CD4-positive, alpha-beta T cell treated with Interleukin-2 at 100 ng/mL for 4 hours (primary cell): Measurements from ENCODE around the gene MARCHF11.

Source experiments
- DNase-seq: peaks from one replicate; pipeline ENCODE4 v3.0.0-alpha.2; 2020; ENCODE audit warnings: low spot score

MARCHF11 gene

GRCh38 chr5:16057277-16057676 is 122.3 kb downstream of the MARCHF11 start:
- DNase-seq = no peak

- DNase-seq = no peak
Measured at GRCh38 chr5:16051246-16051755, 128.3 kb downstream of the MARCHF11 start.

- no peak for DNase-seq
Measured at GRCh38 chr5:16050414-16050813, 129.2 kb downstream of the MARCHF11 start.

GRCh38 chr5:16049761-16050160 is 129.8 kb downstream of the MARCHF11 start:
- no peak for DNase-seq

GRCh38 chr5:16048132-16048531 is 131.5 kb downstream of the MARCHF11 start:
- no peak for DNase-seq

GRCh38 chr5:16043349-16043965 is 136.1 kb downstream of the MARCHF11 start:
- DNase-seq = no peak

GRCh38 chr5:16037121-16037845 is 142.3 kb downstream of the MARCHF11 start:
- no peak for DNase-seq

- DNase-seq = no peak
Measured at GRCh38 chr5:16034319-16035001, 145.1 kb downstream of the MARCHF11 start.

GRCh38 chr5:16033187-16033925 is 146.2 kb downstream of the MARCHF11 start:
- no peak for DNase-seq

GRCh38 chr5:16028708-16029107 is 150.9 kb downstream of the MARCHF11 start:
- DNase-seq = no peak

- DNase-seq = no peak
Measured at GRCh38 chr5:16025681-16026080, 153.9 kb downstream of the MARCHF11 start.

- no peak for DNase-seq
Measured at GRCh38 chr5:16018970-16019369, 160.6 kb downstream of the MARCHF11 start.

GRCh38 chr5:16017720-16018119 is 161.9 kb downstream of the MARCHF11 start:
- DNase-seq = no peak
